ENCODE data around the gene RHBDL1.
A peak's percentile ranks its signal among the peaks of the same experiment; 100 is the strongest.

The RHBDL1 gene

GRCh38 chr16:672371-672770 lies 3.1 kb upstream of the RHBDL1 start:
- Histone ChIP-seq H3K9ac (ENCODE audit: low read depth, low read length) (no peak overlapping the region), H3K4me3 (ENCODE audit: low read length) (no peak overlapping the region), H3K27ac (ENCODE audit: low read length) (no peak overlapping the region), H3K36me3 (ENCODE audit: insufficient read depth, low read depth, low read length) (peaks cover 49% of the 10 kb centered on the region), H3K9me3 (ENCODE audit: insufficient read depth, low read depth, low read length) (no peaks in the 10 kb centered on the region), H3K4me1 (ENCODE audit: insufficient read depth, low read length) (peaks cover 7% of the 10 kb centered on the region; the same call in 1 of the 2 replicates), H3K27me3 (ENCODE audit: insufficient read depth, low read length) (peaks cover 15% of the 10 kb centered on the region; the same call in 1 of the 2 replicates)

GRCh38 chr16:672851-673250 lies 2.6 kb upstream of the RHBDL1 start:
- Histone ChIP-seq H3K4me3 (ENCODE audit: low read length) (no peak overlapping the region), H3K9me3 (ENCODE audit: insufficient read depth, low read depth, low read length) (no peaks in the 10 kb centered on the region), H3K36me3 (ENCODE audit: insufficient read depth, low read depth, low read length) (peaks cover 49% of the 10 kb centered on the region), H3K9ac (ENCODE audit: low read depth, low read length) (no peak overlapping the region), H3K27ac (ENCODE audit: low read length) (no peak overlapping the region), H3K4me1 (ENCODE audit: insufficient read depth, low read length) (peaks cover 3% of the 10 kb centered on the region; the same call in 1 of the 2 replicates), H3K27me3 (ENCODE audit: insufficient read depth, low read length) (peaks cover 15% of the 10 kb centered on the region; the same call in 1 of the 2 replicates)

DNA sequence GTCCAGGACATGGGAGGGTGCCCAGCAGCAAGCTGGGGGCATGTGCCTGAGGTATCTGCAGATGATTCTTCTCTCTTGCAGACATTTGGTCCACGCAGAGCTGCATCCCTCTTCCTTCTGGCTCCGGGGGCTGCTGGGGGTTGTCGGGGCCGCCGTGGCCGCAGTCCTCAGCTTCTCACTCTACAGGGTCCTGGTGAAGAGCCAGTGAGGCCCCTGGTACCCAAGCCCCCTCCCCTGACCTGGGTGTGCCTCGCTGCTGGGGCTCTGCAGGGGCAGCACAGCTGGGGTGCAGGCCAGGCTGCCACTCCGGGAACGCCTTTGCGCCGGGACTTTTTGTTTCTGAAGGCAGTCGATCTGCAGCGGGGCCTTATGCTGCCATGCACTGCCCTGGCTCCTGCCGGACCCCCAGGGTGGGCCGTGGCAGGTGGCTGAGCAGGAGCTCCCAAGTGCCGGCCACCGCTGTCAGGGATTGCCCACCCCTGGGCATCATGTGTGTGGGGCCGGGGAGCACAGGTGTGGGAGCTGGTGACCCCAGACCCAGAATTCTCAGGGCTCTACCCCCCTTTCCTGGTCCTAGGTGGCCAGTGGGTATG lies 2.0 kb upstream of the RHBDL1 start:
- Histone ChIP-seq H3K27me3 (ENCODE audit: insufficient read depth, low read length) (peaks cover 15% of the 10 kb centered on the region; the same call in 1 of the 2 replicates), H3K36me3 (ENCODE audit: insufficient read depth, low read depth, low read length) (peaks cover 49% of the 10 kb centered on the region), H3K9ac (ENCODE audit: low read depth, low read length) (no peak overlapping the region), H3K9me3 (ENCODE audit: insufficient read depth, low read depth, low read length) (no peaks in the 10 kb centered on the region), H3K4me1 (ENCODE audit: insufficient read depth, low read length) (peaks cover 3% of the 10 kb centered on the region; the same call in 1 of the 2 replicates), H3K4me3 (ENCODE audit: low read length) (no peak overlapping the region), H3K27ac (ENCODE audit: low read length) (no peak overlapping the region)

DNA sequence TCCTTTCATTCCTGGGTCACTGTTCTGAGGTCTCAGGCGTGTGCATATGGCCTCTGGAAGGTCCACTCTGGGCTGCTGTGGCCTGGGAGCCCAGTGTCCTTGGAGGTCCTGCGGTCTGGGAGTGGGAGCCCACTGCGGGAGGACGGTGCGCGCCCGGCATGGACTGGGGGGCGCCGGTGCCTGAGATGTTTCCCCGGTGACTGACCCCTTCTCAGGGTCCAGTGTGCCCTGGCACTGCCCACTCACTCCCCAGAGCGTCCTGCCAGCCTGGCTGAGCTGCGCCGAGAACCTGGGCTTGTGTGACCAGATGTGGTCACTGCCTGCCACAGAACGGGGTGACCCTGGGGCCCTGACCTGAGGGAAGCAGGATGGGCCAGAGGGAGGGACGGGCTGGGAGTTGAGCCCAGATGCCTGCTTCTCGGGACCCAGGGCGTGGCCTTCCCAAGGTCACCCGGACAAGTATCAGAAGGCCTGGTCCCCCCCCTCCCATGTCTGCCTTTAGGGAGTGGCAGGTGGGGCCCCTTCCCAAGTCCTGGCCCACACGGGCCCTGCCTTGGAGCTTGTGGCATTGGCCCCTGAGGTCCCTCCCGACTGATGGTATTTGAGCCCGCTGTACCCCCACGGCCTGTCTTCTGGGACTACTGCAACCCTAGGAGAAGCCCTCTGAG lies 1.1 kb upstream of the RHBDL1 start:
- Histone ChIP-seq H3K27ac (ENCODE audit: low read length) (no peak overlapping the region), H3K36me3 (ENCODE audit: insufficient read depth, low read depth, low read length) (peaks cover 45% of the 10 kb centered on the region), H3K27me3 (ENCODE audit: insufficient read depth, low read length) (peaks cover 15% of the 10 kb centered on the region; the same call in 1 of the 2 replicates), H3K4me3 (ENCODE audit: low read length) (peak overlapping the region; percentile 69; the same call in 1 of the 2 replicates), H3K9ac (ENCODE audit: low read depth, low read length) (no peak overlapping the region), H3K4me1 (ENCODE audit: insufficient read depth, low read length) (peaks cover 3% of the 10 kb centered on the region; the same call in 1 of the 2 replicates), H3K9me3 (ENCODE audit: insufficient read depth, low read depth, low read length) (no peaks in the 10 kb centered on the region)

DNA sequence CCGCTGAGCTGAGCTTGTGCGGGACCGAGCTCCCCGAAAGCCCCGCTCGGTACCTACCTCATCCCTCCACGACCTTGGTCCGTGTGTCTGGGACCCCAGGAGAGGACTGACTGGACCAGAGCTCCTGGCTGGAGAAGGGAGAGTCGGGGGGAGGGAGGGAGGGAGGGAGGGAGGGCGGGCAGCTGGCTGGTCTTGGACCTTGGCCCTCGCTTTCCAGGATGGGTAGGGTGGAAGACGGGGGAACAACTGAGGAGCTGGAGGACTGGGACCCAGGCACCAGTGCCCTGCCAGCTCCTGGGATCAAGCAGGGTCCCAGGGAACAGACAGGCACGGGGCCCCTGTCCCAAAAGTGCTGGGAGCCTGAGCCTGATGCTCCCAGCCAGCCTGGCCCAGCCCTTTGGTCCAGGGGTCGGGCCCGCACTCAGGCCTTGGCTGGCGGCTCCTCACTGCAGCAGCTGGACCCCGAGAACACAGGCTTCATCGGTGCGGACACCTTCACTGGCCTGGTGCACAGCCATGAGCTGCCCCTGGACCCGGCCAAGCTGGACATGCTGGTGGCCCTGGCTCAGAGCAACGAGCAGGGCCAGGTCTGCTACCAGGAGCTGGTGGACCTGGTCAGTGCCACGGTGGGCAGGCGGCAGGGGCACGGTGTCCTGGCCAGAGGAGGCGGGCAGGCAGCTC lies 553 bp downstream of the RHBDL1 start:
- no peak overlapping the region for H3K27ac ChIP-seq (ENCODE audit: low read length)

GRCh38 chr16:676565-676902 lies 1.1 kb downstream of the RHBDL1 start:
- no peak overlapping the region for H3K4me3 ChIP-seq (ENCODE audit: low read length)

More for the DNA sequence above, 553 bp downstream of the RHBDL1 start:
- H3K9me3 ChIP-seq (ENCODE audit: insufficient read depth, low read depth, low read length), result no peaks in the 10 kb centered on the region
- H3K27me3 ChIP-seq (ENCODE audit: insufficient read depth, low read length), result peaks cover 15% of the 10 kb centered on the region; the same call in 1 of the 2 replicates
- no peak overlapping the region for H3K9ac ChIP-seq (ENCODE audit: low read depth, low read length)
- H3K4me3 ChIP-seq (ENCODE audit: low read length), result peak overlapping the region; percentile 69; the same call in 1 of the 2 replicates
- H3K4me1 ChIP-seq (ENCODE audit: insufficient read depth, low read length), result peaks cover 3% of the 10 kb centered on the region; the same call in 1 of the 2 replicates
- H3K36me3 ChIP-seq (ENCODE audit: insufficient read depth, low read depth, low read length), result peaks cover 28% of the 10 kb centered on the region

DNA sequence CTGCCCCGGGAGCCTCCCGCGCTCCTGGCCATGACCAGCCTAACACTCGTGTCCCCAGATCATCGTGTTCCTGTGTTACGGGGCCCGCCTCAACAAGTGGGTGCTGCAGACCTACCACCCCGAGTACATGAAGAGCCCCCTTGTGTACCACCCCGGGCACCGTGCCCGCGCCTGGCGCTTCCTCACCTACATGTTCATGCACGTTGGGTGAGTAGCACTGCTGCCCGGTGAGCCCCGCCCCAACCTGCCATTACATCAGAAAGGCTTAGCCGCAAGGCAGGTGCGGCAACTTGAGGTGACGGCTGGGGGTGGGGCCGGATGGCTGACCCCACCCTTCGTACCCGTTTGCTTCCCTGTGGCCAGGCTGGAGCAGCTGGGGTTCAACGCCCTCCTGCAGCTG lies 1.4 kb downstream of the RHBDL1 start:
- no peak overlapping the region for H3K9ac ChIP-seq (ENCODE audit: low read depth, low read length)
- peaks cover 15% of the 10 kb centered on the region; the same call in 1 of the 2 replicates for H3K27me3 ChIP-seq (ENCODE audit: insufficient read depth, low read length)
- H3K27ac ChIP-seq (ENCODE audit: low read length), result no peak overlapping the region
- H3K9me3 ChIP-seq (ENCODE audit: insufficient read depth, low read depth, low read length), result no peaks in the 10 kb centered on the region
- peaks cover 27% of the 10 kb centered on the region for H3K36me3 ChIP-seq (ENCODE audit: insufficient read depth, low read depth, low read length)
- H3K4me1 ChIP-seq (ENCODE audit: insufficient read depth, low read length), result peaks cover 3% of the 10 kb centered on the region; the same call in 1 of the 2 replicates
- H3K4me3 ChIP-seq (ENCODE audit: low read length), result no peak overlapping the region

More at GRCh38 chr16:676565-676902, 1.1 kb downstream of the RHBDL1 start:
- Histone ChIP-seq H3K27ac (ENCODE audit: low read length) (no peak overlapping the region), H3K4me1 (ENCODE audit: insufficient read depth, low read length) (peaks cover 3% of the 10 kb centered on the region; the same call in 1 of the 2 replicates), H3K9ac (ENCODE audit: low read depth, low read length) (no peak overlapping the region), H3K9me3 (ENCODE audit: insufficient read depth, low read depth, low read length) (no peaks in the 10 kb centered on the region), H3K36me3 (ENCODE audit: insufficient read depth, low read depth, low read length) (peaks cover 25% of the 10 kb centered on the region), H3K27me3 (ENCODE audit: insufficient read depth, low read length) (peaks cover 15% of the 10 kb centered on the region; the same call in 1 of the 2 replicates)

- Histone ChIP-seq H3K4me1 (ENCODE audit: insufficient read depth, low read length) (peaks cover 3% of the 10 kb centered on the region; the same call in 1 of the 2 replicates), H3K27me3 (ENCODE audit: insufficient read depth, low read length) (peaks cover 15% of the 10 kb centered on the region; the same call in 1 of the 2 replicates), H3K9ac (ENCODE audit: low read depth, low read length) (no peak overlapping the region), H3K36me3 (ENCODE audit: insufficient read depth, low read depth, low read length) (peaks cover 27% of the 10 kb centered on the region), H3K4me3 (ENCODE audit: low read length) (no peak overlapping the region), H3K9me3 (ENCODE audit: insufficient read depth, low read depth, low read length) (no peaks in the 10 kb centered on the region), H3K27ac (ENCODE audit: low read length) (no peak overlapping the region)
Observed at GRCh38 chr16:677316-678190, 2.1 kb downstream of the RHBDL1 start.

DNA sequence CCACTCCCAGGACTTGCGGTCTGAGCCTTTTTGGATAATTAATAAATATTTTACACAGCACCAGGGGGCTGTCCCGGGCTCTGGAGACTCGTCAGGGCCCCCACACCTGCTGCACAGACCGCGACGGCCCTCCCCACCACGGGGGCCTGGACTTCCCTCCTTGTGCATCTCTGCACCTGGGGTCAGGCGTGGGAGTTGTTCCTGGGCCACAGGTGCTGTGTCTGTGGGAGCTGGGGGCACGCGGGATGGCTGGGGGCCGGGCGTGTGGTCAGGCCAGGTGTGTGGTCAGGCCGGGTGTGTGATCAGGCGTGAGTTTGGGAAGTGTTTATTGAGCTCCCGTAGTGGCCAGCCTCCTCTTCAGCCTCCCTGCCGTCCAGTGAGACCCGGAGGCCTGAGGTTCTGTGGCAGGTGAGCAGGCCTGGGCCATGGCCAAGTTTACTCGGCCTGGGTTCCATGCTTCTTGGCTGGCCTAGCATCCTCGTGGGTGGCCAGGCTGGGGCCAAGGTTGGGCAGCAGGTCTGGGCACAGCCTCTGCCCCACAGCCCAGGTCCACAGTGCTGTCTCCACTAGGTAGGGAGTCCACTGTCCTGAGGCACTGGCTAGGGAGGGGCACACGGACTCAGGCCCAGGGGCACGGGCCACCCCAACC lies 2.9 kb downstream of the RHBDL1 start:
- Histone ChIP-seq H3K27ac (ENCODE audit: low read length) (no peak overlapping the region), H3K4me1 (ENCODE audit: insufficient read depth, low read length) (peaks cover 3% of the 10 kb centered on the region; the same call in 1 of the 2 replicates), H3K4me3 (ENCODE audit: low read length) (no peak overlapping the region), H3K9ac (ENCODE audit: low read depth, low read length) (no peak overlapping the region), H3K27me3 (ENCODE audit: insufficient read depth, low read length) (peaks cover 15% of the 10 kb centered on the region; the same call in 1 of the 2 replicates), H3K9me3 (ENCODE audit: insufficient read depth, low read depth, low read length) (no peaks in the 10 kb centered on the region), H3K36me3 (ENCODE audit: insufficient read depth, low read depth, low read length) (peaks cover 26% of the 10 kb centered on the region)

DNA sequence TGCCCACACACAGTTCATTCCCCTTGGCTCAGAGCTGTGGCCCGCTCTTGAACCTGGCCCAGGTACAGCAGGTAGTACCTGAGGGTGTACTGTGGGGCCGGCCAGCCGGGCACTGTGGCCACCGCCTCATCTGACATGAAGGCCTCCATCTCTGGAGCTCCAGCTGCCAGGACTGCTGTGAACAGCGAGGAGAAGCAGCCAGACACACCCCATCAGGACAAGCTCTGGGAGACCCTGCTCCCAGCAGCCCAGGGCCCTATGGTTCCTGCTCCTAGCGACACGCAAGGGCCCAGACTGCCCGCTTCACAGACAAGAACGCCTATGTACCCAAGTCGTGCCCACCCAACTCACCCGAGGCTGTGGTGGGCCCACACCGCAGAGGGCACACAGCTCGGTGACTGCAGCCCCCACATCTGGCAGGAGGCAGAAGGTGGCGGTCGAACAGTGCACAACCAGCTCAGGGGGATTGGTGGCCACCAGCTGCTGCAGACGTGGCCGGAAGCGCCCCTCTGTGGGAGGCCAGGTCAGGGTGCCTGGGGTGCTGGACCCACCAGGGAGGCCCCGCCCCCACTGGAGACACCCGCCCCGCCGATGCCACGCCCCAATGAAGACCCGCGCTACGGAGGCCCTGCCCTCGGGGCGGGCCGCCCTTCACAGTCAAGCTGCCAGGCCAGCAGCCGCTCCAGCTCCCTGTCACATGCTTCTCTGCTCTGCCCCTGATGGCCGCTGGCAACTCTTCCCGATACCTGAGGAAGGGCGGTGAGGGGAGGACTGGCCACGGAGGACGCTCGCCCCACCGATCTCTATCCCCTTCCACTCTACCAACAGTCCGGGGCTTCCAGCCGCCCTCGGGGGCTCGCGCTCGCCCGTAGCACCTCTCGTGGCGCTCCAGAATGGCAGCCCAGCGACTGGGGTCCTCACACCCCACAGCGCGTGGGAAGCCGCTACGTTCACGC lies 3.7 kb downstream of the RHBDL1 start:
- Histone ChIP-seq H3K36me3 (ENCODE audit: insufficient read depth, low read depth, low read length) (peaks cover 19% of the 10 kb centered on the region), H3K27ac (ENCODE audit: low read length) (no peak overlapping the region), H3K4me1 (ENCODE audit: insufficient read depth, low read length) (peaks cover 3% of the 10 kb centered on the region; the same call in 1 of the 2 replicates), H3K27me3 (ENCODE audit: insufficient read depth, low read length) (peaks cover 15% of the 10 kb centered on the region; the same call in 1 of the 2 replicates), H3K9ac (ENCODE audit: low read depth, low read length) (no peak overlapping the region), H3K9me3 (ENCODE audit: insufficient read depth, low read depth, low read length) (no peaks in the 10 kb centered on the region), H3K4me3 (ENCODE audit: low read length) (peak overlapping the region; percentile 73)

Measured in iPS-20b (cell line).